GM23248 (cell line): ENCODE results near the gene MYADML2. TPM values are rescaled to one million over a fixed set of nuclear protein-coding genes. Genes with fewer than 3 reads are reported as not detected.

Experiments
- DNase-seq: peaks from one replicate; pipeline ENCODE4 v3.0.0-alpha.2; 2015
- H2AFZ ChIP-seq: fragments of 200-600 bp; sonication (generic); 2 replicates; pipeline ENCODE4 v1.6.1; 2016; ENCODE audit warnings: antibody characterized with exemption
- H3F3A ChIP-seq: fragments of 200-600 bp; sonication (generic); 2 replicates; pipeline ENCODE4 v1.6.1; 2016; ENCODE audit warnings: mild to moderate bottlenecking, antibody characterized with exemption, mixed run types; ENCODE audit not compliant: insufficient read depth
- H3K27ac ChIP-seq: fragments of 200-600 bp; sonication (generic); 2 replicates; pipeline ENCODE4 v1.5.1; 2016; ENCODE audit warnings: mild to moderate bottlenecking
- H3K27me3 ChIP-seq: fragments of 200-600 bp; sonication (generic); replicated peaks from 2 replicates; pipeline ENCODE4 v1.6.1; 2016; ENCODE audit warnings: mild to moderate bottlenecking; ENCODE audit not compliant: insufficient read depth
- H3K36me3 ChIP-seq: fragments of 200-600 bp; sonication (generic); 2 replicates; pipeline ENCODE4 v1.6.1; 2016; ENCODE audit warnings: low read depth, mild to moderate bottlenecking
- H3K4me1 ChIP-seq: fragments of 200-600 bp; sonication (generic); 2 replicates; pipeline ENCODE4 v1.6.1; 2016; ENCODE audit warnings: mild to moderate bottlenecking; ENCODE audit not compliant: insufficient read depth
- H3K4me2 ChIP-seq: fragments of 200-600 bp; sonication (generic); one replicate; pipeline ENCODE4 v1.6.1; 2016; ENCODE audit warnings: mild to moderate bottlenecking; ENCODE audit not compliant: unreplicated experiment
- H3K4me3 ChIP-seq: fragments of 200-600 bp; sonication (generic); 2 replicates; pipeline ENCODE4 v1.5.1; 2016; ENCODE audit warnings: mild to moderate bottlenecking
- H3K79me2 ChIP-seq: fragments of 200-600 bp; sonication (generic); 2 replicates; pipeline ENCODE4 v1.6.1; 2016; ENCODE audit warnings: mild to moderate bottlenecking; ENCODE audit not compliant: insufficient read depth
- H3K9ac ChIP-seq: fragments of 200-600 bp; sonication (generic); 2 replicates; pipeline ENCODE4 v1.6.1; 2016; ENCODE audit warnings: mild to moderate bottlenecking
- H3K9me2 ChIP-seq: fragments of 200-600 bp; sonication (generic); 2 replicates; pipeline ENCODE4 v1.6.1; 2016; ENCODE audit warnings: mixed run types, mild to moderate bottlenecking, moderate library complexity; ENCODE audit not compliant: insufficient read depth
- H3K9me3 ChIP-seq: fragments of 200-600 bp; sonication (generic); one replicate; pipeline ENCODE4 v1.6.1; 2017; ENCODE audit warnings: low read depth
- H4K20me1 ChIP-seq: fragments of 200-600 bp; sonication (generic); 2 replicates; pipeline ENCODE4 v1.6.0; 2016; ENCODE audit not compliant: insufficient read depth
- EZH2 ChIP-seq: fragments of 200-600 bp; sonication (generic); IDR thresholded peaks from 2 replicates; pipeline ENCODE4 v1.6.1; 2018; ENCODE audit warnings: antibody characterized with exemption, mild to moderate bottlenecking; ENCODE audit not compliant: insufficient read depth, poor library complexity, severe bottlenecking
- EZH2phosphoT487 ChIP-seq: fragments of 200-600 bp; sonication (generic); IDR thresholded peaks from 2 replicates; pipeline ENCODE4 v1.6.1; 2018; ENCODE audit warnings: antibody characterized with exemption, moderate library complexity, mild to moderate bottlenecking, low read depth; ENCODE audit not compliant: insufficient read depth
- WGBS, 2 experiments: methylation state at CpG; one replicate each; pipeline ENCODE4 v1.1.6; 2015 to 2017; ENCODE audit warnings: low lambda C conversion rate in 2 of 2, low coverage in 1 of 2; ENCODE audit errors: missing lambda C conversion rate in 2 of 2; 5-methylcytosine and 5-hydroxymethylcytosine counted together
- in situ Hi-C: fragments of 300-500 bp; cut with MboI; formaldehyde crosslinking; loops from 2 replicates; pipeline ENCODE4 v1.15.0; 2020
- polyA plus RNA-seq: library from polyadenylated mRNA; unstranded; fragments of >200 nt; fragmentation: Nextera tagmentation; extraction: Ambion mirVana; gene quantifications from 2 replicates; pipeline ENCODE4 v1.2.1, GENCODE V29; 2016
- total RNA-seq: library from RNA; depleted of rRNA; stranded (reverse); fragments of >200 nt; shearing (Covaris generic); gene quantifications from 2 replicates; pipeline ENCODE4 v1.2.3, GENCODE V29; 2014

The MYADML2 gene
- total and polyA plus RNA-seq, 2 experiments from 2014 or later, result not detected

DNA sequence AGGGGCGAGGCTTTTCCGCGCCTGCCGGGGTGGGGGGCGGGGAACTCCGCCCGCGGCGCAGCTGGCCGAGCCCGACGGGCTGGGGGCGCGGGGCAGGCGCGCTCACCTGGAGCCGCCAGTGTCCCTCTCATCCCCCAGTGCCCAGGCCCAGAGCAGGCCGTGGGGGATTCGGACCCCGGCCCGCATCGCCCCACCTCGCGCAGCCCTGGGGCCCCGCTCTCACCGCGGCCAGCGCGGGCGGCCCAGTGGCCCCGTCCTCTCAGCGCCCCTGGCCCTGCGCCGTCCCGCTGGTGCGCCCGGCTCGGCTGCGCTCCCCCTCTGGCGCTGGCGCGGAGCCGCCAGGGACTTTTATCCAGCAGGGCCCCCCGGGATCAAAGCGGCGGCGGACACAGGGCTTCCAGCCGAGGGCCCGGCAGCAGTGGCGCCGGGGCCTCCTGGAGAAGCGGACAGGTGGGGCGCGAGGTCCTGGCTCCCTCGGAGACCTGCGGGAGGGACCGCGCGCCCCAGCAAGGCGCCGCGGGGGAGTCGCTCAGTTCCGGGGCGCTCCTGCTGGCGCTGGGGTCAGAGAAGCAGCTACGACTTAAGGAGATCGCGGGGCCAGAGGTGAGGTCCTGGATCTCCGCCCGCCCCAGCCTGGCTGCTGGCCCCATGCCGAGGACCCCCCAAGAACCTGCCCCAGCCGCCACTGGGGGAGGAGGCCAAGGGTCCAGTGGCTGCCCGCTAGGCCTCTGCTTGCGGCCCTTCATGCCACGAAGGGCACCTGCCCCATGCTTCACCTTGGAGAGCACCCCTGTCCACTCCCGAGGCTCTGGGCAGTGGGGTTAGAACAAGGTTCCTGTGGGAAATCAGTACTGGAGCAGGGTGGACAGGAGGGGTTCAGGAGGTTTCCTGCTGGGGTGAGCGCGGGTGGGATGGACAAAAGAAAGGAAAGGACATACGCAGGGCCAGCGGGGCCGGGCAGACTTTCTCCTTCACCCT, 14.8 kb upstream of the MYADML2 start:
- H3K79me2 ChIP-seq, result no peaks in the 10 kb centered on the region
- H3K27ac ChIP-seq, result no peak overlapping the region
- H3K9me2 ChIP-seq, result no peaks in the 10 kb centered on the region
- H3F3A ChIP-seq, result peaks cover 13% of the 10 kb centered on the region
- WGBS, 2 experiments, result 27 to 29% methylated on average over 50 to 82 of the region's 82 CpGs
- no peak overlapping the region for H3K4me2 ChIP-seq
- H4K20me1 ChIP-seq, result no peaks in the 10 kb centered on the region
- no peak overlapping the region for H3K9ac ChIP-seq
- H3K4me1 ChIP-seq, result peaks cover 13% of the 10 kb centered on the region; the same call in 1 of the 2 replicates
- no peaks in the 10 kb centered on the region for H3K36me3 ChIP-seq
- H3K4me3 ChIP-seq, result no peak overlapping the region
- no peak overlapping the region for H2AFZ ChIP-seq
- DNase-seq, result no peak
- TF ChIP-seq EZH2phosphoT487, result no peak
- TF ChIP-seq EZH2, result peak; percentile 42
- no peaks in the 10 kb centered on the region for H3K9me3 ChIP-seq
- H3K27me3 ChIP-seq, result peaks cover 20% of the 10 kb centered on the region
- in situ Hi-C loops, result no loop called here

DNA sequence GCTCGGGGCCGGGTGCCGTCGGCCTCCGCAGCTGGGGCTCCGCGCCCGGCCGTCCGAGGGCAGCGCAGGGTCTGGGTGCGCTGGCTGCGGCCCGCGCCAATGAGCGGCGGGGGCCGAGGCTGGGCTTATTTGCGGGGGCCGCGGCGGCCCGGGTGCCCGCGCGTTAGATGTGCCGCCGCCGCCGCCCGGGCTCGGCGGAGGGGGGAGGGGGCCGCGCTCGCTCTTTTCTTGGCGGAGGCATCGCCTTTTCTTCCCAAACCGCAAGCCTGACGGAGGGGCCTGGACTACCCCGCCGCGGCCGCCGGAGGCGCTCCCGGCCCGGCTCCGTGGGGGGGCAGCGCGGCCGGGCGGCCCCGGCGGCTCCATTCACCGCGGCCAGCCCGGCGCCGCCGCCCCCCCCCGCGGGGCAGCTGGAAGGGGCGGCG, 14.1 kb upstream of the MYADML2 start, which contains the start of gene NOTUM:
TSS of gene NOTUM (minus strand) at position 101 of the 425 bp plus-strand sequence. CDS start 278 bp downstream, outside the sequence.
- Histone ChIP-seq H2AFZ (0 out of 2 replicates have a peak within 1 kb of the TSS, but pooled peaks have one; percentile 23), H3K4me3 (no peak within 1 kb of the TSS), H3K4me1 (peaks cover 13% of the 10 kb centered on the region; the same call in 1 of the 2 replicates), H3K4me2 (no peak within 1 kb of the TSS), H3K27ac (no peak within 1 kb of the TSS), H3K9me2 (no peaks in the 10 kb centered on the region), H3K79me2 (no peaks in the 10 kb centered on the region), H3K9ac (no peak within 1 kb of the TSS), H3K36me3 (no peaks in the 10 kb centered on the region), H3F3A (peaks cover 13% of the 10 kb centered on the region), H3K9me3 (no peaks in the 10 kb centered on the region), H3K27me3 (peaks cover 20% of the 10 kb centered on the region), H4K20me1 (no peaks in the 10 kb centered on the region)
- in situ Hi-C loops, result no loop called here
- no peak for TF ChIP-seq EZH2
- TF ChIP-seq EZH2phosphoT487, result no peak
- WGBS, 2 experiments, result 0 to 2% methylated on average over 19 to 26 of the region's 65 CpGs
- DNase-seq, result peak; percentile 61

DNA sequence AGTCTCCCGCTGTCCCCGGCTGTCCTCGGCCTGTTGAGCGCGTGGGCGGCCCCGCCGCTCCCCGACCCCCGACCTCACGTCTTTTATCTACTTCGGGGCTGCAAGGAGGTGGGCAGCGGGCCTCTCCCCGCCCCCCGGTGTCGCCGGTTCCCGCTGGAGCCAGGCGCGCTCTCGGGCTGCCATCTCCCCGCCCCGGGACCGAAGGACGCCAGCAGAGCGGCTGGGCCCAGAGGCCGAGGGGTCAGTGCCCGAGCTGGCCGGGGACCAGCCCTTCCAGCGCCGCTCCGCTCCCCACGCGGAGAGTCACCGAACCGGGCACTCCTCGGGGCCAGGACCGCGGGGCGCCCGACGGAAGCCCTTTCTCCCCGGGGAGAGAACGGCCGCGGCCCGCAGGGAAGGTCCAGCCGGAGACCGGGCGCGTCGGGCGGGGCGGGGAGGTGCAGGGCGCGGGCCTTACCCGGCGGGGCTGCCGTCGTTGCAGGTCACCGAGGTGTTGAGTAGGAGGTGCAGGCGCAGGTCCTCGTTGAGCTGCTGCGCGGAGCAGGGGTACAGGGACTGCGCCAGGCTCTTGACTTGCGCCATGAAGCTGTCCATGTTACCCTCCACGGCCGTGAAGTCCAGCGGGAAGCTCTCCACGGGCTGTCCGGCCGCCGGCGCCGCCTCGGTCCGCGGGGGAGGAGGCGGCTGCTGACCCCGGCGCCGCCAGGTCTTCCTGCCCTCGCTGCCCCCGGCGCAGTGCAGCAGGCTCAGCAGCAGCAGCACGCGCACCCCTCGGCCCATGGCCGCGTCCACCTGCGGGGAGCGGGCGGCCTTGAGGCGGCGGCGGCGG, 13.3 kb upstream of the MYADML2 start:
- 3 to 5% methylated on average over 78 to 83 of the region's 98 CpGs for WGBS, 2 experiments
- TF ChIP-seq EZH2 (peak; percentile 95), EZH2phosphoT487 (peak; percentile 71)
- H3K9ac ChIP-seq, result no peak overlapping the region
- H3K4me1 ChIP-seq, result peaks cover 10% of the 10 kb centered on the region; the same call in 1 of the 2 replicates
- H2AFZ ChIP-seq, result peak overlapping the region; percentile 23; the same call in 1 of the 2 replicates
- in situ Hi-C loops, result no loop called here
- no peaks in the 10 kb centered on the region for H3K9me2 ChIP-seq
- peaks cover 13% of the 10 kb centered on the region for H3F3A ChIP-seq
- peak overlapping the region; percentile 34; the same call in 1 of the 2 replicates for H3K4me3 ChIP-seq
- H3K9me3 ChIP-seq, result no peaks in the 10 kb centered on the region
- H3K79me2 ChIP-seq, result no peaks in the 10 kb centered on the region
- no peak overlapping the region for H3K27ac ChIP-seq
- H4K20me1 ChIP-seq, result no peaks in the 10 kb centered on the region
- no peak for DNase-seq
- H3K4me2 ChIP-seq, result no peak overlapping the region
- no peaks in the 10 kb centered on the region for H3K36me3 ChIP-seq
- peaks cover 20% of the 10 kb centered on the region for H3K27me3 ChIP-seq
